ENCODE measurements around the gene RAB28. TPM values are rescaled to one million over a fixed set of nuclear protein-coding genes. Genes with fewer than 3 reads are reported as not detected.
"Not testable (repeated sequence)": the region's sequence is repeated elsewhere in the genome, so short reads cannot be mapped to it uniquely, and the experiment has no call there.

RAB28 gene
- total RNA-seq, 1 experiment from 2014 or later = 36.8 TPM

GRCh38 chr4:13461191-13461905 lies 22.8 kb downstream of the RAB28 start:
- in situ Hi-C loops (cut with HindIII; ENCODE audit: low sequenced_read_pairs) = no loop called here
- no peak for DNase-seq (ENCODE audit: low spot score)

DNA sequence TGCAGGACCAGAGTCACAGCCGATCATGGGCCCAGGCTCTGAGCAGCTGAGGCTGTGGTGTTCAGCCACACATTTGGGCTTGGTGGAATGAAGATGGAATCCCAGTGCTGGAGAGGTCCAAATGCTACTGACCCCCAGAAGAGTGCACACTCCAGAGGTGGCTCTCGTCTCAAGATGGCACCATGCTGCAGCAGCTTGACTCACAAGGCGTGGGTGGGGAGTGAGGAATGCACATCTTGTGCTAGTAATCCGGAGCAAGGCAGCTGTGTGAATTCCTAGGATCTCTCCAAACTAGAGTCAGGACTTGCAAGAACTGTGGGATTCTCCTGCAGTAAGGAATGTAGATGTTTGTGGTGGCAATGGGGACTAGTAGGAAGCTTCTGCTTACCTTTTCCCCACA lies 28.7 kb downstream of the RAB28 start:
- in situ Hi-C loops (cut with HindIII; ENCODE audit: low sequenced_read_pairs) = no loop called here
- DNase-seq (ENCODE audit: low spot score) = no peak

DNA sequence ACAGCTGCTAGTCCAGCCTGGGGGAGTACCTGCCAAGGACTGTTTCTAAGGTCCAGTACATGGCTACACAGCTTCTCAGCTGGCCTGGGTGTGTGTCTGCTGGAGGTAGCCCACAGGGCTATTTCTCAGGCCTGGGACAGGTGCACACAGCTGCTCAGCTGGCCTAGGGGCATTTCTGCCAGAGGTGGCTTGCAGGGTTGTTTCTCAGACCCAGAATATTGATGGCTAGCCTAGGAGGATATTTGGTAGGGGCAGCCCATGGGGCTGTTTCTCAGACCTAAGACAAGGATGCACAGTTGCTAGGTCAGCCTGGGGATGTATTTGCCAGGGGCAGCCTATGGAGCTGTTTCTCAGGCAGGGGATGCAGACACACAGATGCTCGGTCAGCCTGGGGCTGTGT lies 29.4 kb downstream of the RAB28 start:
- DNase-seq (ENCODE audit: low spot score) = no peak
- in situ Hi-C loops (cut with HindIII; ENCODE audit: low sequenced_read_pairs) = no loop called here

- in situ Hi-C loops (cut with HindIII; ENCODE audit: low sequenced_read_pairs) = no loop called here
- no peak for DNase-seq (ENCODE audit: low spot score)
Observed at GRCh38 chr4:13452927-13453579, 31.1 kb downstream of the RAB28 start.

- no peak for DNase-seq (ENCODE audit: low spot score)
- in situ Hi-C loops (cut with HindIII; ENCODE audit: low sequenced_read_pairs) = no loop called here
Observed at GRCh38 chr4:13449590-13449989, 34.5 kb downstream of the RAB28 start.

- in situ Hi-C loops (cut with HindIII; ENCODE audit: low sequenced_read_pairs) = no loop called here
- no peak for DNase-seq (ENCODE audit: low spot score)
Observed at GRCh38 chr4:13445841-13446790, 38.0 kb downstream of the RAB28 start.

DNA sequence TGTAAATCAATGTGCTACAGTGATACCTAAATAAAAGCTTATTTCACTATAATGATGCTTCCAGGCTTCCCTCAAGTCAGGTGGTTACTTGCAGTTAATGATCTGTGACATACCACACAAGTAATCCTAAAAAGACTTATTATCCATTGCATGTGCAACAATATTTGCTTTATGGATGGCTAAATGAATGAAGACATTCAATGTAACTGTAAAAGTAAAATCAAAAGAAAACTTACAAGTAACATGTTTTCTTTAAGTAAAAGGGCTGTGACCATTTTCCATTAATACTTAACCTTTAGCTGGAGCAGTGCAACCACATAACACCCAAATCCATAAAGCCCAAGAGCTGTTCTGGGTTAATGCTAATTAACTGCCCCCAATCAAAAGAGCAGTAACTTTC lies 42.6 kb downstream of the RAB28 start:
- no peak for DNase-seq (ENCODE audit: low spot score)
- in situ Hi-C loops (cut with HindIII; ENCODE audit: low sequenced_read_pairs) = no loop called here

DNA sequence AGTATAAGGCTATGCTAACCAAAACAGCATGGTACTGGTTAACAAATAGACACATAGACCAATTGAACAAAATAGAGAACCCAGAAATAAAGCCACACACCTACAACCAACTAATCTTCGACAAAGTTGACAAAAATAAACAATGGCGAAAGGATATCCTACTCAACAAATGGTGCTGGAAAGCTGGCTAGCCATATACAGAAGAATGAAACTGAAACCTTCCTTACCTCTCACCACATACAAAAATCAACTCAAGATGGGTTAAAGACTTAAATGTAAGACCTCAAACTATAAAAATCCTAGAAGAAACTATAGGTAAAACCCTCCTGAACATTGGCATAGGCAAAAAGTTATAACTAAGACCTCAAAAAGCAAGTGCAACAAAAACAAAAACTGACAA lies 47.2 kb downstream of the RAB28 start:
- in situ Hi-C loops (cut with HindIII; ENCODE audit: low sequenced_read_pairs) = no loop called here
- DNase-seq (ENCODE audit: low spot score) = no peak

DNA sequence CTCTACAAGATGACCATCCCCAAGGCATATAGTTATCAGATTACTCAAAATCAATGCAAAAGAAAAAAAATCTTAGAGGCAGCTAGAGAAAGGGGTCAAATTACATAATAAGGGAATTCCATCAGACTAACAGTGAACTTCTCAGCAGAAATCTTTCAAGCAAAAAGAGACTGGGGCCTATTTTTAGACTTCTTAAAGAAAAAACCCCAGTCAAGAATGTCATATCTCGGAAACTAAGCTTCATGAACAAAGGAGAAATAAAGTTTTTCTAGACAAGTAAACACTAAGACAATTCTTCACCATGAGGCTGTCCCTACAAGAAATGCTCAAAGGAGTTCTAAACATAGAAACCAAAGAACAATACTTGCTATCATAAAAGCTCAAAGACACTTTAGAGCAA lies 51.7 kb downstream of the RAB28 start:
- no peak for DNase-seq (ENCODE audit: low spot score)
- in situ Hi-C loops (cut with HindIII; ENCODE audit: low sequenced_read_pairs) = no loop called here

GRCh38 chr4:13430834-13431568 lies 53.1 kb downstream of the RAB28 start:
- in situ Hi-C loops (cut with HindIII; ENCODE audit: low sequenced_read_pairs) = no loop called here
- DNase-seq (ENCODE audit: low spot score) = no peak

GRCh38 chr4:13427599-13428325 lies 56.4 kb downstream of the RAB28 start:
- in situ Hi-C loops (cut with HindIII; ENCODE audit: low sequenced_read_pairs) = no loop called here
- DNase-seq (ENCODE audit: low spot score) = no peak

GRCh38 chr4:13415068-13415785 lies 68.9 kb downstream of the RAB28 start:
- DNase-seq (ENCODE audit: low spot score) = no peak
- in situ Hi-C loops (cut with HindIII; ENCODE audit: low sequenced_read_pairs) = no loop called here

GRCh38 chr4:13413729-13414437 lies 70.3 kb downstream of the RAB28 start:
- DNase-seq (ENCODE audit: low spot score) = peak; percentile 50
- in situ Hi-C loops (cut with HindIII; ENCODE audit: low sequenced_read_pairs) = no loop called here

GRCh38 chr4:13411942-13412341 lies 72.2 kb downstream of the RAB28 start:
- in situ Hi-C loops (cut with HindIII; ENCODE audit: low sequenced_read_pairs) = no loop called here
- no peak for DNase-seq (ENCODE audit: low spot score)

DNA sequence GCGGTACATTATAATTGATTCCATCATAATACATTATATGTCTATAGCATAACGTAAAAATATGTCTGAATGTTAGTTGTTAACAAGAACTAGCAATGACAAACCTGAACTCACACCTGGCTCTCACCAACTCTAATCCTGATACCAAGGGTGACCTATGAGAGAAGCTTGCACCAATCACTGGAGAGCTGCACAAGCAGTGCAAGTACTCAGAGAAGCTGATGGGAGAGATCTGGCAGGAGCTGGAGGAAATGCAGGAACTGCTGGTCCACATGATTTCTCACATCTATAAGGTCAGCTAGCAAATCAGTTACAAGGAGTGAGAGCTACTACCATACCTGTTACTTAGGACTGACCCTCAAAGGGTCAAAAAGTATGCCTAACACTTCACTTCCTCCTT lies 74.8 kb downstream of the RAB28 start:
- no peak for DNase-seq (ENCODE audit: low spot score)
- in situ Hi-C loops (cut with HindIII; ENCODE audit: low sequenced_read_pairs) = no loop called here

- DNase-seq (ENCODE audit: low spot score); in situ Hi-C loops (cut with HindIII; ENCODE audit: low sequenced_read_pairs): not testable (repeated sequence)
Observed at GRCh38 chr4:13406156-13406555, 78.0 kb downstream of the RAB28 start.

- in situ Hi-C loops (cut with HindIII; ENCODE audit: low sequenced_read_pairs) = no loop called here
- DNase-seq (ENCODE audit: low spot score) = no peak
Observed at GRCh38 chr4:13403833-13404232, 80.3 kb downstream of the RAB28 start.

DNA sequence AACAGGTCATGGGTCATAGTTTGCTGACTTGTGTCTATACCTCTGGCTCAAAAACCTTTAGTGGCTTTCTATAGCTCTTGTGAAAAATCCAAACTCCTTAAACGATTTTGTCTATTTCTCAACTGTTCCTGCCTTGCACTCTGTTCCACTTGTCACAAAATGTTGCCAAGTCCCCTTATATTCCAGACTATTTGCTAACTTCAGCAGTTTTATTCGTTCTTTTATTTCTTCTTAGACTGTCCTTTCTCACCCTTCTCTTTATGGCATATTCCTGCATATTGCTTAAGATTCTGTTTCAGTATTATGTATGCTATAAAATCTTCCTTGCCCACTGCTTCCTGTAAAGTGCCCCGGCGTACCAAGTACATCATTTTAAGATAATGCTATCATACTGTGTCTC lies 80.8 kb downstream of the RAB28 start:
- DNase-seq (ENCODE audit: low spot score) = no peak

More for the DNA sequence above, 80.8 kb downstream of the RAB28 start:
- in situ Hi-C loops (cut with HindIII; ENCODE audit: low sequenced_read_pairs) = no loop called here
